ENCODE measurements around the gene NXN.
"Not testable (repeated sequence)": the region's sequence is repeated elsewhere in the genome, so short reads cannot be mapped to it uniquely, and the experiment has no call there.

NXN gene

GRCh38 chr17:767076-767475, 212.5 kb downstream of the NXN start:
- DNase-seq (ENCODE audit: low read depth), result no peak

GRCh38 chr17:760371-760770, 219.2 kb downstream of the NXN start:
- DNase-seq (ENCODE audit: low read depth), result no peak

DNA sequence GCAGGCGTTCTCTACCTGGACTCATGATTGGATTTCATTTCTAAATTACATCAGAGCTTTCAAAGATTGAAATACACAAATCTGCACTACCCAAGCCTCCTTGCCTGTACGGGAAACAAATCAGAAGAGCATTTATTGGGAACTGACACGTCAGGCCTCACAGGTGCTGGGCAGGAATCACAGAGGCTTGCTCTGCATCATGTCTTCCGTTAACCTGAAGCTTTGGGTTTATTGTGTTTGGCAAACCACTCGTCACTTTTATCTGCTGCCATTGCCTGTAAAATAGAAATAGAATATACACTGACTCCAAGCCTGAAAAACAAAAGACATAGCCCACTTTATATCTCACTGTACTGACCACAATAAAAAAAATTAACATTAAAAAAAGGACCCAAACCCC, 219.6 kb downstream of the NXN start:
- no peak for DNase-seq (ENCODE audit: low read depth)

GRCh38 chr17:756010-756567, 223.5 kb downstream of the NXN start:
- not testable (repeated sequence) for DNase-seq (ENCODE audit: low read depth)

DNA sequence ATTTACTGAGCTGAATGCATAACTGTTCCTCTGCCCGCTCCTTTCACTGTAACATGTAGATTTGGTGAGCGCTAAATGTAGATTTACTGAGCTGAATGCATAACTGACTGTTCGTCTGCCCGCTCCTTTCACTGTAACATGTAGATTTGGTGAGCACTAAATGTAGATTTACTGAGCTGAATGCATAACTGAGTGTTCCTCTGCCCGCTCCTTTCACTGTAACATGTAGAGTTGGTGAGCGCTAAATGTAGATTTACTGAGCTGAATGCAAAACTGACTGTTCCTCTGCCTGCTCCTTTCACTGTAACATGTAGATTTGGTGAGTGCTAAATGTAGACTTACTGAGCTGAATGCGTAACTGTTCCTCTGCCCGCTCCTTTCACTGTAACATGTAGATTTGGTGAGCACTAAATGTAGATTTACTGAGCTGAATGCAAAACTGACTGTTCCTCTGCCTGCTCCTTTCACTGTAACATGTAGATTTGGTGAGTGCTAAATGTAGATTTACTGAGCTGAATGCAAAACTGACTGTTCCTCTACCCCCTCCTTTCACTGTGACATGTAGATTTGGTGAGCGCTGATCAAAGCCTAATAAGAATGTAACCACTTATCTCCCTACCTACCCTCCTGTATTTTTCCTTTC, 224.1 kb downstream of the NXN start:
- not testable (repeated sequence) for DNase-seq (ENCODE audit: low read depth)

DNA sequence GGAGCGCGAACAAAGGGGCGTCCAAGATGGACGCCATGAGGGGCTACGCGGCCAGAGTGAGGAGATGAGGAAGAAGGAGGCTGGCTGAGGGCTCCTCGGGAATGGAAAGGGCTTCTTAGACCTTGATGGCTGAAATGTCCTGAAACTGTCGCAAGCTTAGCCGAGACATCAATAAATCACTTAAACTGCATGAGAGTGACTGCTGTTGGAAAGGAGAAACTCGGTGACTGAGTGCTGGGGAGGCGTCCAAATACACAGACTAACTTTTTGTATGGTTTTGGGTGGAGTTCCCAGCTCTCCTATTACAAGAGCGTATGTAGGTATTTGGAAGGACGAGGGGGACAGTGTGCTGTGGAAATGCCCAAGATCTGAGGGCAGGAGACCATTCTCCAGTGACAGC, 226.2 kb downstream of the NXN start:
- DNase-seq (ENCODE audit: low read depth), result no peak

- peak; percentile 31 for DNase-seq (ENCODE audit: low read depth)
Observed at GRCh38 chr17:752620-753219, 226.9 kb downstream of the NXN start.

DNA sequence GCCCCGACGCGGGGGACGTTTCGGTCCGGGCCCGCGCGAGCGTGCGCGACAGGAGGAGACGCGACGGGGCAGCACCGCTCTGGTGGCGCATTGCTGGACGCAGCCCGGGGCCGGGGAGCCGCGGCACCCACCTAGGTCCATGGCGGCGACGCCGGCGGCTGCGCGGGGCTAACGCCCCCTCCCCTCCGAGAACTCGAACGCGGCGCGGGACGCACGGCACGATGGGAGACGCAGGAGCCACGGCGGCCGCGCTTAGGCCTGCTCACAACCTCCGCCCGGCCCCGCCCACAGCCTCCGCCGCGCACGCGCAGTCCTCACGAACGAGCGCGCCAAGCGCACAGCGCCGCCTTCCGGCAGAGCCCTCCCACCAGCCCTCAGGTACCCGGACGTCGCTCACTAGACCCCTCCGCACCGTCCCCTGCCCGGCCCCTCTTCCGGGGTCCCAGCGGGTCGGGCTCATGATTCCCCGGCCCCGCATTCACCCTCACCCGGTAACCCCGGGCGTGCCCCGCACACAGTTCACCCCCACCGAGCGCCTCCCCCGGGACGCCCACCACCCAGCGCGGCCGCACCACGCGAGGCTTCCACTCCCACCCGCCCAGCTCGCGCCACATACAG, 227.5 kb downstream of the NXN start, which contains the start of gene GEMIN4:
TSS of gene GEMIN4 (minus strand) at position 263 of the 618 bp plus-strand sequence. CDS start at position 141, 122 bp downstream.
- peak; percentile 96 for DNase-seq (ENCODE audit: low read depth)

DNA sequence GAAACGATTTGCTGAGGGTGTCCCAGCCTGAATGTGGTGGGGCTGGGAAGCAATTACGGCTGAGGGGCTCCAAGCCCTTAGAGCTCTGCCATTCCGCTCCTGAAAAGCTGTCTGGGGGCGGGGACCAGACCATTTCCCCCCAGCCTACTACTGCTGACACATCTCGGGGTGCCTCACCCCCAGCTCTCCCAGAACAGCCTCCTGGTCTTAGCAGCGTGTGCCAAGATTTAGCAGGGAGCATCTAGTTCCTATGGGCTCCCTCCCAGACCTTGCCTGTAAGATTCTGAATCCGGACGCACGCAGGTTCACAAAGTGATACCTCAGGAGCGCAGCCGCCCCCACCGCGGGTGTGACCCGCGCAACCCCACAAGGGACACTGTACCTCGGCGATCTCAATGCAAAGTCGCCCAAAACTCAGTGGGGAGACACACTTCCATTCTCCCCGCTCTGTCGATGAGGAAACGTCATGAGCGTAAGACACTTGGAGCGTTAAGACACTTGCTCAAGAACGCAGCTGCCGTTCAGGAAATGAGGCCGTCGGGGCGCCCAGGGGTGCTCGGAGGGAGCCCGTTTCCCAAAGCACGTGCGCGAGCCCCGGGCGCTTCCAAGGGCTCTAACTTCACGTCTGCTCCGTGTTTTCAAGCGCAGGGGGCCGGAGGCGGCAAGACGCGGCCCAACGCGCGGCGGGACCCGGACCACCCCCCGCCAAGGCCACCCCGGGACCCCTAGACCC, 228.1 kb downstream of the NXN start:
- peak; percentile 36 for DNase-seq (ENCODE audit: low read depth)

GRCh38 chr17:750431-751037, 229.0 kb downstream of the NXN start:
- no peak for DNase-seq (ENCODE audit: low read depth)

GRCh38 chr17:749359-749758, 230.2 kb downstream of the NXN start:
- DNase-seq (ENCODE audit: low read depth), result not testable (repeated sequence)
